ENCODE measurements around the gene SNCB.

The SNCB gene

GRCh38 chr5:176632745-176633144 is 2.4 kb upstream of the SNCB start:
- peaks cover 34% of the 10 kb centered on the region for H3K27me3 ChIP-seq (replicated peaks)

GRCh38 chr5:176631383-176632200 is 1.3 kb upstream of the SNCB start:
- peaks cover 34% of the 10 kb centered on the region for H3K27me3 ChIP-seq (replicated peaks)
- in situ Hi-C loops (cut with HindIII; ENCODE audit: low pct_ligation_motif_present, low sequenced_read_pairs): no loop called here

More at GRCh38 chr5:176632745-176633144, 2.4 kb upstream of the SNCB start:
- no peak for TF ChIP-seq CTCF (IDR thresholded peaks at IDR 0.05; ENCODE audit: low read depth, low read length, missing control alignments)
- no peak for DNase-seq
- H3K4me3 ChIP-seq (ENCODE audit: low read depth, low read length): no peak overlapping the region
- in situ Hi-C loops (cut with HindIII; ENCODE audit: low pct_ligation_motif_present, low sequenced_read_pairs): no loop called here
- H3K27ac ChIP-seq: no peak overlapping the region
- H3K36me3 ChIP-seq (replicated peaks): no peaks in the 10 kb centered on the region

GRCh38 chr5:176630681-176631222 is 418 bp upstream of the SNCB start:
- peaks cover 39% of the 10 kb centered on the region for H3K27me3 ChIP-seq (replicated peaks)
- peak overlapping the region; percentile 41 for H3K4me3 ChIP-seq (ENCODE audit: low read depth, low read length)
- H3K36me3 ChIP-seq (replicated peaks): no peaks in the 10 kb centered on the region
- DNase-seq: no peak
- H3K27ac ChIP-seq: no peak overlapping the region
- TF ChIP-seq CTCF (IDR thresholded peaks at IDR 0.05; ENCODE audit: low read depth, low read length, missing control alignments): no peak
- in situ Hi-C loops (cut with HindIII; ENCODE audit: low pct_ligation_motif_present, low sequenced_read_pairs): no loop called here

More at GRCh38 chr5:176631383-176632200, 1.3 kb upstream of the SNCB start:
- no peak for DNase-seq
- Histone ChIP-seq H3K4me3 (ENCODE audit: low read depth, low read length) (no peak overlapping the region), H3K27ac (no peak overlapping the region), H3K36me3 (replicated peaks) (no peaks in the 10 kb centered on the region)
- TF ChIP-seq CTCF (IDR thresholded peaks at IDR 0.05; ENCODE audit: low read depth, low read length, missing control alignments): no peak

GRCh38 chr5:176629317-176629852 is 949 bp downstream of the SNCB start:
- no peaks in the 10 kb centered on the region for H3K36me3 ChIP-seq (replicated peaks)
- DNase-seq: no peak
- in situ Hi-C loops (cut with HindIII; ENCODE audit: low pct_ligation_motif_present, low sequenced_read_pairs): no loop called here
- no peak overlapping the region for H3K27ac ChIP-seq
- TF ChIP-seq CTCF (IDR thresholded peaks at IDR 0.05; ENCODE audit: low read depth, low read length, missing control alignments): no peak
- H3K27me3 ChIP-seq (replicated peaks): peaks cover 35% of the 10 kb centered on the region
- no peak overlapping the region for H3K4me3 ChIP-seq (ENCODE audit: low read depth, low read length)

GRCh38 chr5:176628406-176629228 is 1.7 kb downstream of the SNCB start:
- Histone ChIP-seq H3K4me3 (ENCODE audit: low read depth, low read length) (no peak overlapping the region), H3K36me3 (replicated peaks) (no peaks in the 10 kb centered on the region), H3K27ac (no peak overlapping the region), H3K27me3 (replicated peaks) (peaks cover 32% of the 10 kb centered on the region)
- no peak for TF ChIP-seq CTCF (IDR thresholded peaks at IDR 0.05; ENCODE audit: low read depth, low read length, missing control alignments)
- DNase-seq: no peak
- in situ Hi-C loops (cut with HindIII; ENCODE audit: low pct_ligation_motif_present, low sequenced_read_pairs): no loop called here
